ENCODE results near the gene ANKRD29. TPM values are rescaled to one million over a fixed set of nuclear protein-coding genes. Genes with fewer than 3 reads are reported as not detected.
A peak's percentile ranks its signal among the peaks of the same experiment; 100 is the strongest.
"Not testable (repeated sequence)": the region's sequence is repeated elsewhere in the genome, so short reads cannot be mapped to it uniquely, and the experiment has no call there.

The ANKRD29 gene
- total RNA-seq, 1 donor from 2014 or later: not detected

- no peaks in the 10 kb centered on the region for H3K36me3 Mint-ChIP-seq (ENCODE audit: low read depth)
- intact Hi-C loops (cut with micrococcal nuclease): loop anchor here (5.0 to 10.0 kb wide), 2 partner anchors 33 to 75 kb away; partner anchors contain the start of gene ANKRD29
- peaks cover 10% of the 10 kb centered on the region for H3K4me1 Mint-ChIP-seq
- no peaks in the 10 kb centered on the region for H3K9me3 Mint-ChIP-seq
- no peak overlapping the region for H3K27ac Mint-ChIP-seq
- H3K4me3 Mint-ChIP-seq: no peak overlapping the region
- H3K27me3 Mint-ChIP-seq: peaks cover 12% of the 10 kb centered on the region
- peak; percentile 59 for DNase-seq
Measured at GRCh38 chr18:23629444-23629946, 33.2 kb downstream of the ANKRD29 start.

GRCh38 chr18:23627970-23628369, 34.7 kb downstream of the ANKRD29 start:
- intact Hi-C loops (cut with micrococcal nuclease): loop anchor here (5.0 to 10.0 kb wide), 2 partner anchors 34 to 77 kb away; partner anchors contain the start of gene ANKRD29
- H3K27me3 Mint-ChIP-seq: peaks cover 7% of the 10 kb centered on the region

GRCh38 chr18:23627321-23627720, 35.4 kb downstream of the ANKRD29 start:
- H3K27me3 Mint-ChIP-seq: peaks cover 9% of the 10 kb centered on the region
- H3K27ac Mint-ChIP-seq: no peak overlapping the region
- intact Hi-C loops (cut with micrococcal nuclease): loop anchor here (5.0 to 10.0 kb wide), 2 partner anchors 35 to 77 kb away; partner anchors contain the start of gene ANKRD29
- H3K4me3 Mint-ChIP-seq: no peak overlapping the region
- no peaks in the 10 kb centered on the region for H3K9me3 Mint-ChIP-seq
- peaks cover 8% of the 10 kb centered on the region for H3K4me1 Mint-ChIP-seq
- no peaks in the 10 kb centered on the region for H3K36me3 Mint-ChIP-seq (ENCODE audit: low read depth)
- no peak for DNase-seq

More at GRCh38 chr18:23627970-23628369, 34.7 kb downstream of the ANKRD29 start:
- H3K4me3 Mint-ChIP-seq: no peak overlapping the region
- no peak overlapping the region for H3K27ac Mint-ChIP-seq
- DNase-seq: no peak
- H3K4me1 Mint-ChIP-seq: peaks cover 8% of the 10 kb centered on the region
- no peaks in the 10 kb centered on the region for H3K36me3 Mint-ChIP-seq (ENCODE audit: low read depth)
- no peaks in the 10 kb centered on the region for H3K9me3 Mint-ChIP-seq

GRCh38 chr18:23626451-23627279, 36.0 kb downstream of the ANKRD29 start:
- Mint-ChIP-seq H3K4me3 (no peak overlapping the region), H3K27ac (peak overlapping the region; percentile 20), H3K36me3 (ENCODE audit: low read depth) (no peaks in the 10 kb centered on the region), H3K4me1 (peaks cover 9% of the 10 kb centered on the region), H3K27me3 (peaks cover 16% of the 10 kb centered on the region), H3K9me3 (no peaks in the 10 kb centered on the region)
- no peak for DNase-seq
- intact Hi-C loops (cut with micrococcal nuclease): loop anchor here (5.0 to 10.0 kb wide), 2 partner anchors 36 to 78 kb away; partner anchors contain the start of gene ANKRD29

GRCh38 chr18:23623040-23623439, 39.7 kb downstream of the ANKRD29 start:
- Mint-ChIP-seq H3K4me3 (no peak overlapping the region), H3K4me1 (peaks cover 19% of the 10 kb centered on the region), H3K36me3 (ENCODE audit: low read depth) (no peaks in the 10 kb centered on the region), H3K9me3 (no peaks in the 10 kb centered on the region), H3K27ac (no peak overlapping the region), H3K27me3 (peaks cover 42% of the 10 kb centered on the region)
- intact Hi-C loops (cut with micrococcal nuclease): loop anchor here (5.0 to 10.0 kb wide), 2 partner anchors 82 to 294 kb away; no protein-coding TSS in a partner anchor
- DNase-seq: no peak

- H3K4me3 Mint-ChIP-seq: peak overlapping the region; percentile 39
- peak; percentile 65 for DNase-seq
- peaks cover 50% of the 10 kb centered on the region for H3K27me3 Mint-ChIP-seq
- no peaks in the 10 kb centered on the region for H3K9me3 Mint-ChIP-seq
- H3K27ac Mint-ChIP-seq: no peak overlapping the region
- H3K36me3 Mint-ChIP-seq (ENCODE audit: low read depth): no peaks in the 10 kb centered on the region
- peaks cover 13% of the 10 kb centered on the region for H3K4me1 Mint-ChIP-seq
- intact Hi-C loops (cut with micrococcal nuclease): no loop called here
Measured at GRCh38 chr18:23619388-23619881, 43.3 kb downstream of the ANKRD29 start.

GRCh38 chr18:23618862-23619387, 43.8 kb downstream of the ANKRD29 start:
- no peak overlapping the region for H3K27ac Mint-ChIP-seq
- H3K4me3 Mint-ChIP-seq: peak overlapping the region; percentile 39
- no peaks in the 10 kb centered on the region for H3K36me3 Mint-ChIP-seq (ENCODE audit: low read depth)
- peaks cover 50% of the 10 kb centered on the region for H3K27me3 Mint-ChIP-seq
- H3K9me3 Mint-ChIP-seq: no peaks in the 10 kb centered on the region
- H3K4me1 Mint-ChIP-seq: peaks cover 13% of the 10 kb centered on the region
- intact Hi-C loops (cut with micrococcal nuclease): no loop called here
- no peak for DNase-seq

- peaks cover 13% of the 10 kb centered on the region for H3K4me1 Mint-ChIP-seq
- DNase-seq: no peak
- no peaks in the 10 kb centered on the region for H3K9me3 Mint-ChIP-seq
- intact Hi-C loops (cut with micrococcal nuclease): no loop called here
- peaks cover 50% of the 10 kb centered on the region for H3K27me3 Mint-ChIP-seq
- no peaks in the 10 kb centered on the region for H3K36me3 Mint-ChIP-seq (ENCODE audit: low read depth)
- no peak overlapping the region for H3K27ac Mint-ChIP-seq
- no peak overlapping the region for H3K4me3 Mint-ChIP-seq
Measured at GRCh38 chr18:23617412-23618014, 45.2 kb downstream of the ANKRD29 start.

GRCh38 chr18:23616258-23616657, 46.5 kb downstream of the ANKRD29 start:
- intact Hi-C loops (cut with micrococcal nuclease): no loop called here
- H3K4me3 Mint-ChIP-seq: no peak overlapping the region
- peaks cover 11% of the 10 kb centered on the region for H3K4me1 Mint-ChIP-seq
- no peaks in the 10 kb centered on the region for H3K36me3 Mint-ChIP-seq (ENCODE audit: low read depth)
- H3K27ac Mint-ChIP-seq: no peak overlapping the region
- peaks cover 40% of the 10 kb centered on the region for H3K27me3 Mint-ChIP-seq
- no peak for DNase-seq
- no peaks in the 10 kb centered on the region for H3K9me3 Mint-ChIP-seq

- H3K4me3 Mint-ChIP-seq: no peak overlapping the region
- no peaks in the 10 kb centered on the region for H3K36me3 Mint-ChIP-seq (ENCODE audit: low read depth)
- no peaks in the 10 kb centered on the region for H3K9me3 Mint-ChIP-seq
- H3K27ac Mint-ChIP-seq: no peak overlapping the region
- H3K27me3 Mint-ChIP-seq: peaks cover 27% of the 10 kb centered on the region
- no peak for DNase-seq
- intact Hi-C loops (cut with micrococcal nuclease): no loop called here
- H3K4me1 Mint-ChIP-seq: peaks cover 7% of the 10 kb centered on the region
Measured at GRCh38 chr18:23614891-23615290, 47.8 kb downstream of the ANKRD29 start.

- no peak overlapping the region for H3K4me3 Mint-ChIP-seq
- H3K36me3 Mint-ChIP-seq (ENCODE audit: low read depth): no peaks in the 10 kb centered on the region
- DNase-seq: no peak
- intact Hi-C loops (cut with micrococcal nuclease): no loop called here
- H3K4me1 Mint-ChIP-seq: peaks cover 4% of the 10 kb centered on the region
- H3K27me3 Mint-ChIP-seq: peaks cover 23% of the 10 kb centered on the region
- H3K9me3 Mint-ChIP-seq: no peaks in the 10 kb centered on the region
- H3K27ac Mint-ChIP-seq: no peak overlapping the region
Measured at GRCh38 chr18:23614413-23614812, 48.3 kb downstream of the ANKRD29 start.

- H3K4me3 Mint-ChIP-seq; H3K27ac Mint-ChIP-seq; H3K4me1 Mint-ChIP-seq; H3K36me3 Mint-ChIP-seq (ENCODE audit: low read depth); DNase-seq; intact Hi-C loops (cut with micrococcal nuclease); H3K9me3 Mint-ChIP-seq: not testable (repeated sequence)
- peaks cover 13% of the 10 kb centered on the region for H3K27me3 Mint-ChIP-seq
Measured at GRCh38 chr18:23613091-23613475, 49.6 kb downstream of the ANKRD29 start.

GRCh38 chr18:23612434-23613090, 50.1 kb downstream of the ANKRD29 start:
- Mint-ChIP-seq H3K4me3 (no peak overlapping the region), H3K9me3 (no peaks in the 10 kb centered on the region), H3K27ac (no peak overlapping the region), H3K4me1 (no peaks in the 10 kb centered on the region), H3K36me3 (ENCODE audit: low read depth) (no peaks in the 10 kb centered on the region), H3K27me3 (peaks cover 8% of the 10 kb centered on the region)
- intact Hi-C loops (cut with micrococcal nuclease): no loop called here
- no peak for DNase-seq

All from activated CD4-positive, alpha-beta T cell treated with anti-CD3 and anti-CD28 coated beads, Interleukin-2, amount 10 ng/mL, durations not matched to agents 24 days and 14 days (primary cell).